Measurements from ENCODE around the gene SNX9.

SNX9 gene

DNA sequence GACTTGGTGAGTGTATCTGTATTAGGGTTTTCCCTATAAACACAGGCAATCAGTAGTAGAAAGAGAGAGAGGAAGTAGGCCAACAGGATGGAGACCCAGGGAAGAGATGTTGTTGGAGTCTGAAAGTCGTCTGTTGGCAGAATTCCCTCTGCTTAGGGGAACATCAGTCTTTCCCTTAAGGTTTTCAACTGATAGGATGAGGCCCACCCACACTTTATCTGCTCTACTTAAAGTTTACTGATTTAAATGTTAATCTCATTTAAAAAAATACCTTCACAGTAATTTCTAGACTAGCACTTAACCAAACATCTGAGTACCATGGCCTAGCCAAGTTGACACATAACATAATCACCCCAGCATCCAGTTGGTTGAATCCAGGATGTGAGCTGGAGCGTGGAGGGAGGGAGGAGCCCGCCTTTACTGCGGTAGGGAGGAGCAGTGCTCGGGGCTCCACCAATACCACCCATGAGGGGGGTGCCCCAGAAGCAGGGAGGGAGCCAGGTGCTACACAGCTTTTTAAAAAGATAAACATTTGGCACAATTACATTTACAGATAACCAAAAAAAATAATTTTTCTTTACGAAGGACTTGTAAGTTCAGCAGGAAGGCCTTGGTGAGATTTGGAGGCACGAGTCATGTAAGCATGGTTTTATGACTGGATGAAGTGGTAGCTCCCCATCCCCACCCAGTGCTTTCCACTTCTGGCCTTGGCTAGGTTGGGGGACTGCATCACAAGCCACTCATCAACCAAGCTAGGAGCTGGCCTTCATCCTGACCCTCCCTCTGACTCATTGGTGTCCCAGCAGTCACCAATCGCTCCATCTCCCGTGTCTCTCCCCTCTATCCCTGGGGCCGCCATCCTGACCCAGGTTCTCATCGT is 18.4 kb upstream of the SNX9 start:
- DNase-seq: no peak

DNA sequence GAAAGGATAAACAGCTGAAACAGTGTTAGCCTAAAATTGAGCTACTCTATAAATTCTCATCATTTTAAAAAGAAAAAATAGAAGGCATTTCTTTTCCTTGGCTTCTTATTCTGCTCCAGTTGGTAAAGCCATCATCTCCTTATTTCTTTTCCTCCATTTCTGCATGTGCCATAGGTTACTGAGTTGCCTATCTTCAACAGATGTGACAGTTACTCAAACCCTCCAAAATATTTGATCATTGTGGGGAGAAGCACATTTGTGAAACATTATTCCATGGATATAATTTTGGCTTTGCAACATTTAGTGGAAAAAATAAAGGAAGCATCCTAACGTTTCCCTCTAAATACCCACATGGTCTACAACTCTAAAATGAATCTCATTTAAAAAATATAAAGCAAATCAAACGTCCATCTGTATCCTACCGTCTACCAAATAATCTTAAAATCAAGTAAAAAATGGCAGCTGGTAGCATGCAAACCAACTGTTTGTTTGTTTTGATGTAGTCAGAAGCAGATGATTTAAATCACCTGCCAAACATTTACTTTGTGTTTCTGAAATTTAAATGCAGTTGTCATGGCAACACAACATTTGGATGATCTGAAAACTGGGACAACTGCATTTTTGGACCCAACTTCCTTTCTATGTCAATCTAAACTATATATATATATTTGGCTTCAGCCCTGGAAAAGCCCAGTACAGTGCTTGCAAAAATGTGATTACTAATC is 16.8 kb upstream of the SNX9 start:
- DNase-seq: no peak

DNA sequence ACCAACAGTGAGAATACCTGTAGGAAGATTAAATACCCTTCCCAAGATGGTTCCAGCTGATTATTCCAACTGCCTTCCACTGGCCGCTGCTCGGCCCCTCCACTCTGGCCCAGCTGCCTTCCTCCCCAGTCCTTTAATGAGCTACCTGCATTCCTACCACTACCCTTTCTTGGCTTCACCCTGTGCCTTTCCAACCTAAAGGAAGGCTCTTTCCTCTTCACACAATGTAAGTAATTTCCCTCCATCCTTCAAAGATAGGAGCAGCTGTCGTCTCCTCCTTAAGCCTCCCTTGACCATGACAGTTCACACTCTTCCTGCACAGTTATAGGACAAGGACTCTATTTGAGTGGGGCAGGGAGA is 16.2 kb upstream of the SNX9 start:
- no peak for DNase-seq

DNA sequence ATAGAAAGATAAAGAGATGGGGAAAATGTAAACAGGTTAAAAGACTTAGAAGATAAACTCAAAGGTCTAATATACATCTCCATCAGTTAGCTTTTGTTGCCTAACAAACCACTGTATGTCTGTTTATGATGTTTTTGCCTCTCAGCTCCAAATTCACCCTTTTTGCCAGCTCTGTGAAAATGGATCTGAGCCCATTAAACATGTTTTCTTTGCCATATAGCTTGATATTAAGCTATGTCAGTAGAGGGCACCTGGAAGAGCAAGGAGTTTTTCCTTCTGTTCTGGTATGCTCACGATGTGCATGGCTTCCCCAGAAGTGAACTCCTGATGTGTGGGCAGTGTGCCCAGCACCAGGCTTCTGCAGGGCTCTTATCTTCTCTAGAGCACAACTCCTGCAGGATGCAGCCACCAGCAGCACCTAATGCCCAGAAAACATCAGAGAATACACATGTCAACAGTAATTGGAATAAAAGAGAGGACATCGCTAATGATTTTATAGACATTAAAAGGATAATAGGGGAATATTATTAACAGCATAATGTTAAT is 14.6 kb upstream of the SNX9 start:
- no peak for DNase-seq

DNA sequence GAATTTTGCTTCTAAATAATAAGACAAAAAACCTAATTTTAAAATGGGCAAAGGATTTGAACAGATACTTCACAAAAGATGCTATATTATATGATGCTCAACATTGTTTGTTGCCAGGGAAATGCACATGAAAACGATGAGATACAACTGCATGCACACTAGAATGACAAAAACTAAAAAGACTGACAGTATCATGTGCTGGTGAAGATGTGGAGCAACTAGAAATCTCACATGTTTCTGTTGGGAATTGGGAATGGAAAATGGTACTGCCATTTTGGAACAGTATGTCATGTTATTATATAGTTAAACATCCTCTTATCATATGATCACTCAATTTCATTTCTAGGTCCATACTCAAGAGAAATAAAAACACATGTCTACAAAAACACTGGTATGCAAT is 13.4 kb upstream of the SNX9 start:
- no peak for DNase-seq

DNA sequence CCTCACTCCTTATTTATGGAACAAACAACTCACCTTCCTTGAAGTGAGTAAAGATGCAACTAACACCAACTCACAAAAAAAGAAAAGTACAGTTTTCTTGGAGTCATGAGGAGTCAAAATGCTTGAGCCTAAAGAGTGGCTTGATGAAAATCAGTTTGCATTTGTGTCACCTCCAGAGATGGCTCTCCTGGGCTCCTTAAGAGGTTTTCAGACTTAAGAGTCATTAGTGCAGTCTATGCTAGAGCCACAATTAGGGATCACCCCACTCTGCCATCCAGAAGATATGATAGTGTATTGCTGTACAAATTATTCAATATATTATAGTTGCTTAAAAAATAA is 11.9 kb upstream of the SNX9 start:
- DNase-seq: no peak

DNA sequence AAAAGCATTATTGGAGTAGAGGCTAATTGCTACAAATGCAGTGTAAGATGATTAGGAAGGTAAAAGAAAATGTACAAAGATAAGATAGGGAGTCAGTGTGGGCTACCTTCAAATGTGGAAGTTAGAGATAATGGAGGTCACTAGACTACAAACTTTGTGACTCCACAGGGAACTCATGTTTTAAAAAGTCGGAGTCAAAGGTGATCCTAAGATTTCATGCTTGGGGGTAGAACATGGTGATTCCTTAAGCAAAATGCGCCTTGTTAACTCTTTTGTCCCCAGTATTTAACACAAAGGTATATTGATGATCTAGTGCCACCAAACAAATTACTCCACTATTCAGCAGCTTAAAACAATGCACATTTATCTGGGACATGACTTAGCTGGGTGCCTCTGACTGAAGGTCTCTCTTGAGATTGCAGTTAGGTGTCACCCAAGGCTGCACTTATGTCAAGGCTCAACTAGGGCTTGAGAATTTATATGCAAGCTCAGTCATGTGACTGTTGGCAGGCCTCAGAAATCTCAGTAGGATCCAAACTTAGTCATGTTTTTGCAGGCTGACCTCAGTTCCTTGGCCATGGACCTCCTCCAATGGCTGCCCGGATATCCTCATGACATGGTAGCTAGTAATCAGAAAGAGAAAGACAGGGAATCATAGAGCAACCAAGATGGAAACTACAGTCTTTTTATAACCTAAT is 11.4 kb upstream of the SNX9 start:
- DNase-seq: no peak

DNA sequence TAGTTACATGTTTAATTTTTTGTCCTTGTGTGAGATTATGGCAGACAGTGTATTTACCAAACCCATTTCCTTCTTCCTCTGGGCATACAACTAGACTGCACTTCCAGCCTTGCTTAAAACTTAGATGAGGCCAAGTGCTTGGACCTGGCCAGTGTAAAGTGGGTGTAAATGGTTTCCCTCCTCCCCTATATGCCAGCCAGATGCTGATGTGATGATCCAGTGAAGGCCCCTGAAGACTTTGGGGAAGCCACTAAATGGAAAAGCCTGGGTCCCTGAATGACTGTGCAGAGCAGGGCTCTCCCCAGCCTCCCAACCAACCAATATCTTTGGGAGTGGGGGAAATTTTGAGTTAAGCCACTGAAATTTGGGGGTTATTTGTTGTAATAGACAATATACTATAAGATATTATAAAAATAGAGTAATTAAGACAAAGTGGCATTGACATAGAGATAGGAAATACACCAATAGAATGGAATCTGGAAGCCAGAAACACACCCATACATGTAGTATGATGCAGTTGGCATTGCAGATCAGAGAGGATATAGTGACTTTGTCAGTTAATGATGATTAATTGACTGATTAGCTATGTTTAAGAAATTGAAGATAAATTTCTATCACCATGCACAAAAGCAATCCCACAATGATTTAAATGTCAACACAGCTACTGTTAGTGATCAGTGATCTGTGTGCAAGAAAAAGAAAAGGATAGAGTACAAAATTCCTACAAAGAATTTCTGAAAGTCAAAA is 10.4 kb upstream of the SNX9 start:
- DNase-seq: no peak

DNA sequence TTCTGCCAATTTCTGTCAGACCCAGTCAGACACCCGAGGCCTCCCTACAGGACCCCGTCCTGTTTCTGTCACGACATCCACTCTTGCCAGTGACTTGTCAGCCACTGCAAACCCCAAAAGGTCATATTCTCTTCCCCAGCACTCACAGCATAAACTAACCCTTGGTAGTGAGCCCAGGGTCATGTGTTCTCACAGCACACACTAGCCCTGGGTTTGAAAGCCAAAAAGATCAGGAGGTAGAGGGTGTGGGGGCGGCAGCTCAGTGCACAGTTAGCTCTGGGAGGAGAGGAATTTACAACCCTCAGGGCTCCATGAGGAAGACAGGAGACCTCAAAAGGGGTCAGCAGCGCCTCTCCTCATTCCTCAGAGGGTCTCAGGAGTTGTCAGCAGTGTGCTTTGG is 9.9 kb upstream of the SNX9 start:
- DNase-seq: no peak

DNA sequence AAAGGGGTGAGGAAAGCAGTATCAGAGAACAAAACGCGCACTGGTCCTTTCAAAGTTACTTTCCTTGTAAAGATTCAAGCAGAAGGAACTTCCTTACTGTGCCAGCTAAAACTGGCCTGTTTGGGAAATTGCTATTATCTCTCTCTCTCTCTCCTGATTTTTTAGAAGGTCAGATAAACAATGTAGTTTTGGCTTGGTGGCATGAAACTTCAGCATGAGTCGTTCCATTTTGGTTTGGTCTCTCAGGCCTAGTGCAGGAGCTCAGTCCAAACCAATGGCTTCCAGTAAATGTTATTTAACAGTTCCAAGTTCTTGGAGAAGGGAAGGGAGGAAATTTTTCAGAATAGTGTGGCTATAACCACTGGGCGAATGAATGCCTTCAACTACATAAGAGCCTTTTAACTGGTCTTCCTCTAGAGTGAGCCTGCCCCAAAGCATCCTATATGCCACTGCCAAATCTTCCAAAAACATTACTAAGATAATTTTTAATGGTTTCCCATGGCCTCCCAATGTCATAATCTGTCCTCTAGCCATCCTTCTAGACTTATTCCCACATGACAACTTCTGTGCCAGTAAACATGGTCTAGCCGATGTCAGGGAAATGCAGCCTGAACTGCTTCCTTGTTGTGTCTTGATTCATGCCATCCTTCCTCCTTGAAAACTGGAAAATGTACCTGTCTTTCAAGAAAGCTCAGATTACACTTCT is 9.1 kb upstream of the SNX9 start:
- no peak for DNase-seq

DNA sequence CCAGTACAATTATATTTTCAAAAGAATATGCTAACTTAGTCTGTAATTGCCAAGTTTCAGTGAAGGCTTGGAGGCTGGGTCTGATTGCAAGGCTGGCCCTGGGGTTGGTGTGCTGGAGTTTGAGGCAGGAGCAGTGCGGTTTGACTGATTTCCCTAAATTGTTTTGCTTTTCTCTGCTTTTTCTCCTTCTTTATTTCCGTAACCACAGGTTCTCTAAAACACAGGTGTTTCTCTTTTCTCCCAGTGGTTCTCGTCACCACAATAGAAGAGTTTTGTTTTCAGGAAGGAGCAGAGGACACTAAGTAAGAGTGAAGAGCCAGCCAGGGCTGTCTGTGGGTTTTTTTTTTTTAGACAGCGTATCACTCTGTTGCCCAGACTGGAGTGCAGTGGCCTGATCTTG is 8.2 kb upstream of the SNX9 start:
- DNase-seq: no peak

DNA sequence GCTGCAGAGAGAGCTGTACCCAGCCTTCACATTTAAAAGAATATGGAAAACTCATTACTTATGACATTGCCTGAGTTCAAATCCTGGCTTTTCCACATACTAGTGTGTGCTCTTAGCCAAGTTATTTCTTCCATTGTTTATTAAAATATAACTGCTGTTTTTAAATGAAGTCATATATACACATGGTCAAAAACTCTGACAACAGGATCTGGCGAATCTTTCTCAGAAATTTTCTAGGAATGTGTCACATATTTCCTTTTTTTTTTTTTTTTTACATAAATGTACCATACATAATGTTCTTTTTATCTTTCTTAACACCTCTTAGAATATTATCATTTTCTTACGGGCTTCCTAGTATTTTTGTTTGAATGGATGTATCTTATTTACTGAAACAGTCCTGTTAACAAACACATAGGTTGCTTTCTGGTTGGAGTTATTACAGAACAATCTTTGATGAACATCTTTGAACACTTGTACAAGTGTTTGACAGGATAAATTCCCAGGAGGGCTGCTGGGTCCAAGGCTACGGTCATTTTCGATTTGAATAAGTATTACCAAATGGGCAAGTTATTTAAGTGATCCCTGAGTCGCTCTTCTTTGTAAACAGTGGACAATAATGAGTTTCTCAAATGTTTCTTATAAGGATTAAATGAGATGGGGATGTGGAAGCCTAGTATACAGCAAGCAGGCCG is 1.6 kb upstream of the SNX9 start:
- DNase-seq: no peak

DNA sequence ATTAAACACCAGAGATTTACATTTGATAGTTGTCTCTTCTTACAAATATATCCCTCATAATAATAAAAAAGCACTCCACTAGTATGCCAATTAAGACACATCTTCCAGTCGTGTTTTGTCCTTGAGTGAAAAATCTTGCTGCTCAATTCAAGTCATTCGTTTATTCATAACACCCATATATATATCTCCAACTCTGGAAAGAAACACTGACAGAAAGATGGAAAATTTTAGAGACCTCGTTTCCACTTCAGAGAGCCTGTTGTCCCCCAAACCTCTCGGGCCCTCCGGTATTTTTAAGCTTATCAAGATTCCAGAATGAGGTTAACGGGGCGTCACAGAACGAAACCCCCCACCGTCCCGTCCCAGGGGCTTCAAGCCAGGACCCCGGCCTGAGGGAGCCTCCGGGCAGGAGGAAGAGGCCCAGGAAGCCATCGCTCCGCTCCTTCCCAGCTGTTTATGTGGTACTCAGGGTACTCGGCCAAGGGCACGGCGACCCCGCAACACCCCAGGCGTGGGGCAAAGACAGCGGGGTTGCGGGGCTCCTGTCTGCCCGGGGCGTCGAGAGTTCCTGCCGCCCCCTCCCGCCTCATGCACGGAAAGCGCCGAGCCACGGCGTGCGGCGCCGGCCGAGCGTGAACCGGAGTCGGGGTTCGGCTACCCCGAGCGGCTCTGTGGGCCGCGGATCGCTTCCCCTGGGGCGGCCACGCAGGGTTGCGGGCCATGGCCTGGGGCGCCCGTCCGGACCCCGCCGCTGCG is 623 bp upstream of the SNX9 start:
- peak; percentile 35 to 36 for DNase-seq

DNA sequence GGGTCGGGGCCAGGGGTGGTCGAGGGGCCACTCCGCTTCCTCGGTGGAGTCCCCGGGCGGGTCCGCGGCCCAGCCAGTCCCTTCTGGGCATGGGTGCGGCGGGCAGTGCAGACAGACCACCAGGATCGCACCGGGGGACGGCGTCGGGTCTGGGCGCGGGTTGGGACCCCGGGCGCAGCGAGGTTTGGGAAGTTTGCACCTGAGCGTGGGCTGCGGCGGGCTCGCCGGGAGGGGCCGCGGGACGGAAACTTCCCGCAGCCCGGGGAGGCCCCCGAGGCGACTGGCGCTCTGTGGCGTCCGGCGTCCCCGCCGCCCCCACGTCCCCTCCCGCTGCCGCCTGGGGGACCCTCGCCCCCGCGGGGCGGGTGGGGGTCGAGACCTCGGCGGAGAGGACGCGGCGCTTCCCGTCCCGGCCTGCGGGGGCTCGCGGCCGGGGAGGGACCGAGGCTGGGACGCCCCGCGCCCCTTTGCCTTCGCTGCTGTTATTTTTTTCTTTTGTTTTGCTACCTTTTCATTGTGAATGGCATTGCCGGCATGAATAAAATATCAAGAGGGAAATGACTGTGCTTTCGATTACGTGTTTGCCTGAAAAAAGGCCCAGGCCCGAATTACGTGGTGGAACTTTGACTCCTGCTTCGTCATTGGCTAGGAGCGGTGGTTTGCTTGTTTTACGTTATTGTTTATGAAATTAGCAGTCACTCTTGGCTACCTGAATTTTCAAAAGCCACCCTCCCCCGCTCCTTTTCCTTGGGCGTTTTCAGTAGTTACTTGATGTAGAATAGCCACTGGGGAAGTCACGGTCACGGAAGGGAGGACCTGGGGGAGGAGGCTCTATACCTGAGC is 703 bp downstream of the SNX9 start:
- DNase-seq: peak; percentile 79 to 80

DNA sequence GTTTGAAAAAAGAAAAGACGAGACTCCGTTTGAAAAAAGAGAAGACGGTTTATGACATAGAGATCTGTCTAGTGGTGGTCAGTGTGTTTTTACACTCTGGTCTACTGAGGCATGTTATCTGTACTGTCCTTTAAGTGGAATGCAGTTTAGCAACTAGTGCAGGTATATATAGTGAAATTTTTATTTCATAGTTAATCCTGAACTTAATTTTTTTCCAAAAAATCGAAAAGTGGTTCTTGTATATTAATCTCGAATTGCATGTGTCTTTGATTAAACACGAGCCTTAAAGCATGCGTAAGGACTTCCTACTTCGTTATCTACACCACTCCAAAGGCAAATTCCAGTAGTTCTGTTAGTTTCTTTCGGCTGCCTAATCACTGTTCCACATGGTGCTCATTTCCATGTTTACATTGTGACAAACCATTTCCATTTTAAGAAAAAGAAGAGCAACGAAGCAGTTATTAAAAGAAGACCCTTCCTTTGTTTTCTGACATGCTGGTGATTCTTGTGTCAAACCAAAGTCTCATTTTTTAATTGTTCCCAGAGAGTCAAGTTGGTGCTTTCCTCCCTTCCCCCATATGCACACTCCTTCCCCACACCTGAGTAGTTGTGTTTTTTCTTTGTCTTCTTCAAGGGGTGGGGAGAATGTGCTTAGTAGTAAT is 2.3 kb downstream of the SNX9 start:
- DNase-seq: no peak

DNA sequence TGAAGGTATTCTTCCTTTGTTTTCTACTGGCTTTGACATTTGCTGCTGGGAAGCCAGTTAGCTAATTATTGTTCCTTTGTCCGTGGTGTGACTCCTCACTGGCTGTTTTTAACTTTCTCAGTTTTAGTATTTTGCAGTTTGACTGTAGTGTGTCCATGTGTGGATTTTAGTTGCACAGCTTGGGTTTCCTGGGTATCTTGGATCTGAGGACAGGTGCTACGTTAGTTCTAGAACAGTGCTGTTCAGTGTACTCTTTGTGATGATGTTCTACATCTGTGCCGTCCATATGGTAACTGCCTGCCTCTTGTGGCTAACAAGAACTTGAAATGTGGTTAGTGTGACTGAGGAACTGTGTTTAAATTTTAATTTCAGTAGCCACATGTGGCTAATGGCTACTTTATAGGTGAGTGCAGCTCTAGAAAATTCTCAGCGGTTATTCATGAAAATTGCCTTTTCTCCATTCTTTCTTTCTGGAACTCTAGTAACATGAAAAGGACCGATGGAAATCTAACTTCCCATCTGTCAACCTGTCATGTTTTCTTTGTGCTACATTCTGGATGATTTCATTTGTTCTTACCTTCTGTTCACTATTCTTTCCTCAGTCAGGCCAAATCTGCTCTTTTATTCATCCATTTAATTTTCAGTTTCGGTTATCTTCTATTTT is 7.4 kb downstream of the SNX9 start:
- no peak for DNase-seq

DNA sequence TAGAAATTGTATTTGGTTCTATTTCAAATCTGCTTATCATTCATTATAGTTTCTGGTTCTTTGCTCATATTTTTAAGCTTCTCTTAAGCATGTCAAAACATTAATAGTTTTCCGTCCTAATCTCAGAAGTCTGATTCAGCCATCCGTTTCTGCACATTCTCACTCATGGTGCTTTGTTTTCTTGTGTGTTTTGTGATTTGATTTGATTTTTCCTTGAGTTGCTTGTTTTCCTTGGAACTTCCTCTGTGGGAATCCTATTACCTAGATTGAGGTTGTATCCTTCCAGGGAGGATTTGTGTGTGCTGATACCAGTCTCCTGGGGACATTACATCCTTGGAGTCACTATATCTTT is 7.9 kb downstream of the SNX9 start:
- no peak for DNase-seq

DNA sequence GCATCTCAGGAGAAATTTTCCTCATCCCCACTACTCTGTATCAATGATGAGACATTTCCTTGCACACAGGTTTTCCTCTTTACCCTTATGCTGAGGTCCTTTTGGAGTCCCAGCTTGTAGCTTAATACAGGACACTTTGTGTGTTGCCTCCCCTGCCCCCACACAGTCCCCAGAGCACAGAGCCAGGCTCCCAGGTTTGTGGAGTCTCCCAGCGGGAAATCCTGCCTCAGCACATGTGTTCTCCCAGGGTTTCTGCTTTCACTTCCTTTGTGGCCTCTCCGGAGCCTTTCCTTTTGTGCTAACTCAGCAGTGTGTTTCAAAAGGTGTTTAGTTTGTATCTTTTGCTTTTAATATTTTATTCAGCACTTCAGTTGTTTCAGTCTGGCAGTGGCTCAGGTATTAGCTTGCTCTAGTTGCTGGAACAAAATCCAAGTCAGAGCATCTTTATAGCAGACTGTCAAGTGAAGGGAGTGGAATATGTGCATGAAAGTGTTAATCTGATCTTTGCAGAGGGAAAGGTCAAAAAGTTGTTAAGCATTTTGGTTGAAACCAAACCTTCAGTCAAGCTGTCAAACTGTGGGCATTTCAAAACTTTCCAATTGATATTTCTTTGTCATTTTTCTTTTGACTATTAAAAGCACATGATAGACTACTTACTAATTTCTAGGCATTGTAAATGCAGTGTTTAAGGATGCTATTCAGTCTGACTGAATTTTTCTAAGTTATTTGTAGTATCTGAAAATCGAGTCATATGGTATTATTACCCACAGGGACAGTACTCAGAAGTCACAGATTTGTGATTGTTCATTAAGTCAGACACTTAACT is 8.6 kb downstream of the SNX9 start:
- no peak for DNase-seq

Data from activated CD4-positive, alpha-beta T cell treated with anti-CD3 and anti-CD28 coated beads for 4 hours (primary cell).